PC-9 (cell line): ENCODE measurements around the gene CNTNAP5. TPM values are rescaled to one million over a fixed set of nuclear protein-coding genes. Genes with fewer than 3 reads are reported as not detected.

Source experiments
- BruUV-seq: library from RNA; stranded (reverse); fragments of 400-500 nt; replicated peaks from 2 replicates; lab custom pipeline; 2021; lab: Mats Ljungman, UMichigan
- CTCF ChIA-PET: fragments of 300-600 bp; sonication (Branson Sonifier 250); formaldehyde crosslinking; loops from one replicate; lab custom pipeline; 2022; ENCODE audit warnings: antibody characterized with exemption; lab: Charles Lee
- POLR2A ChIA-PET: fragments of 300-600 bp; sonication (Branson Sonifier 250); formaldehyde crosslinking; loops from one replicate; lab custom pipeline; 2022; ENCODE audit warnings: antibody characterized with exemption; ENCODE audit not compliant: unreplicated experiment; lab: Charles Lee
- DNase-seq, 2 experiments: peaks; one replicate each; pipeline versions ENCODE4 v3.0.0 to v3.0.0-alpha.2; 2015 to 2022; ENCODE audit warnings: mixed read lengths in 1 of 2
- H2AFZ ChIP-seq: fragments of 200-600 bp; sonication (generic); 2 replicates; pipeline ENCODE4 v1.8.1; 2017; ENCODE audit warnings: antibody characterized with exemption
- H3F3A ChIP-seq: fragments of 200-600 bp; sonication (generic); 2 replicates; pipeline ENCODE4 v1.8.1; 2017; ENCODE audit warnings: antibody characterized with exemption, mild to moderate bottlenecking, low read depth; ENCODE audit not compliant: insufficient read depth
- H3K27ac ChIP-seq: fragments of 200-600 bp; sonication (generic); 2 replicates; pipeline ENCODE4 v1.6.1; 2016; ENCODE audit warnings: mixed run types
- H3K27me3 ChIP-seq: fragments of 200-600 bp; sonication (generic); 2 replicates; pipeline ENCODE4 v1.6.1; 2016; ENCODE audit warnings: low read depth, mixed run types; ENCODE audit not compliant: insufficient read depth
- H3K36me3 ChIP-seq: fragments of 200-600 bp; sonication (generic); 2 replicates; pipeline ENCODE4 v1.6.1; 2016; ENCODE audit warnings: low read depth, mixed run types
- H3K4me1 ChIP-seq: fragments of 200-600 bp; sonication (generic); replicated peaks from 2 replicates; pipeline ENCODE4 v1.6.1; 2016; ENCODE audit warnings: mixed run types; ENCODE audit not compliant: insufficient read depth
- H3K4me2 ChIP-seq: fragments of 200-600 bp; sonication (generic); 2 replicates; pipeline ENCODE4 v1.6.1; 2017; ENCODE audit warnings: mixed run types
- H3K4me3 ChIP-seq: fragments of 200-600 bp; sonication (generic); 2 replicates; pipeline ENCODE4 v1.6.1; 2016; ENCODE audit warnings: mixed run types
- H3K79me2 ChIP-seq: fragments of 200-600 bp; sonication (generic); 2 replicates; pipeline ENCODE4 v1.6.1; 2017; ENCODE audit warnings: low read depth, mixed run types
- H3K9me2 ChIP-seq: fragments of 200-600 bp; sonication (generic); 2 replicates; pipeline ENCODE4 v1.8.1; 2017; ENCODE audit warnings: mild to moderate bottlenecking; ENCODE audit not compliant: insufficient read depth
- H3K9me3 ChIP-seq: fragments of 200-600 bp; sonication (generic); 2 replicates; pipeline ENCODE4 v1.8.1; 2016; ENCODE audit warnings: low read depth; ENCODE audit not compliant: insufficient read depth
- H4K20me1 ChIP-seq: fragments of 200-600 bp; sonication (generic); 2 replicates; pipeline ENCODE4 v1.8.1; 2017; ENCODE audit not compliant: insufficient read depth
- CTCF ChIP-seq: fragments of 200-600 bp; sonication (generic); conservative IDR thresholded peaks from 2 replicates; pipeline ENCODE4 v1.6.1; 2017; ENCODE audit warnings: mixed run types, antibody characterized with exemption, mild to moderate bottlenecking, moderate library complexity
- EZH2 ChIP-seq: fragments of 200-600 bp; sonication (generic); IDR thresholded peaks from 2 replicates; pipeline ENCODE4 v1.8.0; 2017; ENCODE audit warnings: antibody characterized with exemption, low read depth
- intact Hi-C: fragments of 100-400 bp; cut with micrococcal nuclease; formaldehyde crosslinking; loops from one replicate; pipeline ENCODE4 v1.10.0; 2022; ENCODE audit not compliant: unreplicated experiment
- total RNA-seq: library from RNA; stranded (reverse); gene quantifications from 2 replicates; pipeline ENCODE4 v1.2.3, GENCODE V29; 2021

The CNTNAP5 gene
- total RNA-seq, 1 experiment from 2014 or later: not detected

- Histone ChIP-seq H3K27ac (no peak overlapping the region), H3K9me3 (no peaks in the 10 kb centered on the region), H2AFZ (no peak overlapping the region), H3K36me3 (no peaks in the 10 kb centered on the region), H3K27me3 (no peaks in the 10 kb centered on the region; the same call in 1 of the 2 replicates), H3K79me2 (no peaks in the 10 kb centered on the region), H3K4me1 (no peaks in the 10 kb centered on the region), H3K4me2 (no peak overlapping the region), H3F3A (no peaks in the 10 kb centered on the region), H3K4me3 (no peak overlapping the region), H3K9me2 (no peaks in the 10 kb centered on the region), H4K20me1 (no peaks in the 10 kb centered on the region)
- TF ChIP-seq CTCF (no peak), EZH2 (no peak)
- no peak for DNase-seq
- intact Hi-C loops: no loop called here
- POLR2A ChIA-PET: no interaction called here
- BruUV-seq: no TSS peak
- CTCF ChIA-PET: no interaction called here
These were observed 546.7 kb downstream of the CNTNAP5 start for GRCh38 chr2:124571836-124572235.

DNA sequence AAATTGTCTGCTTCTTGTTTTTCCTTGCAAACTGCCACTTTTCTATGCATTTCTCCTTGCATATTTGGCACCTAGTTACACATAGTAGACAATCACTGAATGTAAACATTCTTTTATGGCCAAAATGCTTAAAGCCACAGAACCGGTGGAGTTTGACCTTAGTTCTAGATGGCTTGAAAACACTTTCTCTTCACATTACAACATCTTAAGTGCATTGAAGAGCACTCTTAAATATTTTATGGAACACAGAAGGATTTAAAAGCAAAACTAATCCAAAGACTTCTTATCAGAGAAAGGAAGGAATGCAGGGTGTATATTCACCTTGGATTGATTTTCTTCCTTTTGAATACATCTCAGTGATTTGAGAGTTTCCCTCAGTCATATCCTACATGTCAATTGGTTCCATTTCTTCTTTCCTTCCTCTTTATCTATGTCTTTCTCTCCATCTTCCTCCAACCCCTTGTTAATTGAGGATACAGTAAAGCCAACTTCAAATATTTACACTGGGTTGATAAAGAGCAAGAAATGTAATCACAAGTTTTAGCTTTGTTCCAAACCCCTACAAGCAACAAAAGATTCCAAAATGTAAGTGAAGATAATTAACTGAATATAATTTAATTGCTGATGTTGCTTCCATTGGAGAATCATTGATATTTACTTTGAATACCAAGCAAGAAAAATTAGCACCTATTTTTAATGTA lies 548.0 kb downstream of the CNTNAP5 start:
- intact Hi-C loops: no loop called here
- Histone ChIP-seq H3K4me2 (no peak overlapping the region), H3K27me3 (no peaks in the 10 kb centered on the region; the same call in 1 of the 2 replicates)

DNA sequence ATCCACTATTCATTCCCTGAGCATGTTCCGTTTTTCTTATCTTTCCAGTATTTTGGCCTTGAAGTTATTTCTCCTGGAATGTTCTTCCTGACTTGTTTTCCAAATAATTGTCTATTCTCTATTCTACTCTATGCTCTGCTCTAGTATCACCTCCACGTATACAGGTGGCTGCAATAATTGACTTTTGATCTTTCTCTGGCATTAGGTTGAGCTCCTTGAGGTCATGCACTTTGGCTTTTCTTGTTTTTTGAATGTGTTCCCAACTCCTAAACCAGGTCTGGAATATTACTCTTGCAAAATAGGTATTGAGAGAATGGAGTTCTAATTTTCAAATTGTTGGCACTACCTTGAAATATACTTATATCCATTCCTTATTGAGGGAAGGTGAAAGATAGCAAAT lies 550.4 kb downstream of the CNTNAP5 start:
- Histone ChIP-seq H3K9me3 (no peaks in the 10 kb centered on the region), H3K36me3 (no peaks in the 10 kb centered on the region), H2AFZ (no peak overlapping the region), H3K79me2 (no peaks in the 10 kb centered on the region), H4K20me1 (no peaks in the 10 kb centered on the region), H3K4me2 (no peak overlapping the region), H3K9me2 (no peaks in the 10 kb centered on the region), H3K27ac (no peak overlapping the region), H3K4me3 (no peak overlapping the region), H3K4me1 (no peaks in the 10 kb centered on the region), H3K27me3 (peaks cover 4% of the 10 kb centered on the region; the same call in 1 of the 2 replicates), H3F3A (no peaks in the 10 kb centered on the region)
- ChIA-PET CTCF (no interaction called here), POLR2A (no interaction called here)
- DNase-seq: no peak
- intact Hi-C loops: no loop called here
- BruUV-seq: no TSS peak
- TF ChIP-seq EZH2 (no peak), CTCF (no peak)

More for the DNA sequence above, 548.0 kb downstream of the CNTNAP5 start:
- H3K36me3 ChIP-seq: no peaks in the 10 kb centered on the region
- H2AFZ ChIP-seq: no peak overlapping the region
- H3F3A ChIP-seq: no peaks in the 10 kb centered on the region
- no peak overlapping the region for H3K27ac ChIP-seq
- no peaks in the 10 kb centered on the region for H4K20me1 ChIP-seq
- no peaks in the 10 kb centered on the region for H3K4me1 ChIP-seq
- H3K9me2 ChIP-seq: no peaks in the 10 kb centered on the region
- H3K9me3 ChIP-seq: no peaks in the 10 kb centered on the region
- DNase-seq: no peak
- TF ChIP-seq CTCF: no peak
- TF ChIP-seq EZH2: no peak
- CTCF ChIA-PET: no interaction called here
- no peaks in the 10 kb centered on the region for H3K79me2 ChIP-seq
- no TSS peak for BruUV-seq
- POLR2A ChIA-PET: no interaction called here
- H3K4me3 ChIP-seq: no peak overlapping the region
